DMS79 treated with DMSO at 0.1 percent for 48 hours (cell line): ENCODE measurements around the gene SF3B5.
"Not testable (repeated sequence)": the region's sequence is repeated elsewhere in the genome, so short reads cannot be mapped to it uniquely, and the experiment has no call there.

ENCODE experiments used
- DNase-seq: peaks from one replicate; lab custom pipeline; 2025; lab: John Stamatoyannopoulos, UW

The SF3B5 gene

DNA sequence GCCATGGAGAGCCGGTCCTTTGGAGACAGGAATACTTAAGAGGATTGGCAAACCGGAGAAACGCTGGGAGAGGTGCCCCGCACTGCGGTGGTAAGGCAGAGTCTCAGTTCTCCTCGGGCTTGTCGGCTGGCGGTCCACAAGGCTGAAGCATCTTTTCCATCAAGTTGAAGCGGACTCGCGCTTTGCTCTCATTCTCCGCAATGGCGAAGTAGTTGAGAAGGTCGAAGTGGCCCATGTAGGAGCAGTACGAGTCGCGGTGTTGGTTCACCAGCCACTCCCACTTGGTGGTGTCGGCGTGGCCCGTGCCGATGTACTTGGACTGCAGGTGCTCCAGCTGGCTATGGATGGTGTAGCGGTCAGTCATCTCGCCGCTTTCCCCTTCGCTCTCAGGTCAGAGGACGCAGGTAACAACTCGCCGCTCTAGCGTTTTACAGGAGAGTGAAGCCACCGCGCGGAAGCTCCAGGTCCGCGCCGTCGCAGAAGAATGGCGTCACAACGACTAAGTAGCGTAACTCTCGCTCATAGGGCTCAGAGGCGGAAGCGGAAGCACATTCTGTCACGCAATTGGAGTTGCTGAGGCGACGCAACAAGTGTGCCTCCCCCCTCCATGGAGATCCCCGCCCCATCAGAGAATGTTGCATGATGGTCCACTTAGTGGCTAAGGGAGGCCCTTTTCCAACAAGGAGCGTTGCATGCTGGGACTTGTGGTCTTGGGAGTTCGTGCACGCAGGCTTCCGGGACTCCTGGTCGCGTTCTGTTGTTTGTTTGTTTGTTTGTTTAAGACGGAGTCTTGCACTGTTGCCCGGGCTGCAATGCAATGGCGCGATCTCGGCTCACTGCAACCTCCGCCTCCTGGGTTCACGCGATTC is at the start of gene SF3B5:
SF3B5 (minus strand) TSS at position 440 of the 869 bp plus-strand sequence; CDS start at position 364, 76 bp downstream.
- DNase-seq: peak; percentile 96

DNA sequence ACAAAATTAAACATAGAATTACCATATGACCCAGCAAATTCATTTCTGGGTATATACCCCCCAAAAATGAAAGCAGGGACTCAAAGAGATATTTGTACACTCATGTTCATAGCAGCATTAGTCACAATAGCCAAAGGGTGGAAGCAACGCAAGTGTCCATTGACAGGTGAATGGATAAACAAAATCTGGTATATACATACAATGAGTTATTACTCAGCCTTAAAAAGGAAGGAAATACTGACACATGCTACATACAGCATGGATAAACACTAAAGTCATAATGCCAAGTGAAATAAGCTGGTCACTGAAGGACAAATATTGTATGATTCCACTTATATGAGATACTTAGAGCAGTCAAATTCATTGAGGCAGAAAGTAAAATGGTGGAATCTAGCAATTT is 49.6 kb upstream of the SF3B5 start:
- no peak for DNase-seq

DNA sequence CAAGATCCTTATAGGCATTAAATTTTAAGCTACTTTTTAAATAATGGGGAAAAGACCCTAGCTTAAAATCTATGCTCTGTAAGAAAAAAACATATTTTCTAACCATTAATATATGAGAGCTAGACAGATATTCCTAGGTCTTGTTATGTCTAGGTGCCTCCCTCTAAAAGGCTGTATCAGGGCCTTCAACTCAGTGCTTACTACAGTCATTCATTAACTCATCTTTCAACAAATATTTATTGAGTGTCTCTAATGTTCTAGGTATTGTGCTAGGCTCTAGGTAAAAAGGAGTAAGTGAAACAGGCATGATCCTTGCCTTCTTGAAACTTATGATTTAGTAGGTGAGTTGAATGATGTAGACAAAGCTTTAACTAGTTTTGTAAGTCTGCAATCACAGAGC is 48.5 kb upstream of the SF3B5 start:
- no peak for DNase-seq

DNA sequence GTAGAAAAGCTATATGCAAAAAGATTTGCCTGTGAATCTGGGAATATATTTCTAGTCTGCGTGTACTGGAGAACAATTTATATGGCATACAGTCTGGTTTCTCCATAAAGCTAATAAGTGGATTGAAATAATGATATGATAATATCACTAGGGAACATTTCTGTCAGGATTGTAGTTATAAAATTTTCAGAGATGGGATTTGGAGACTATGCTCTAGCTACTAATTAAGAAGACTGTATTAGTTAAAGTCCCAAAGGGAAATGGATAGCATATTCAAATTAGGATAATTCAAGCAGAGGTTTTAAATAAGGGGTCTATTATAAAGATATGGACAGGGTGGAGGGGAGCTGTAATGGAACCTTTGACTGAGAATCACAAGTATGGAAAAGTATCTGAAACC is 47.7 kb upstream of the SF3B5 start:
- DNase-seq: no peak

DNA sequence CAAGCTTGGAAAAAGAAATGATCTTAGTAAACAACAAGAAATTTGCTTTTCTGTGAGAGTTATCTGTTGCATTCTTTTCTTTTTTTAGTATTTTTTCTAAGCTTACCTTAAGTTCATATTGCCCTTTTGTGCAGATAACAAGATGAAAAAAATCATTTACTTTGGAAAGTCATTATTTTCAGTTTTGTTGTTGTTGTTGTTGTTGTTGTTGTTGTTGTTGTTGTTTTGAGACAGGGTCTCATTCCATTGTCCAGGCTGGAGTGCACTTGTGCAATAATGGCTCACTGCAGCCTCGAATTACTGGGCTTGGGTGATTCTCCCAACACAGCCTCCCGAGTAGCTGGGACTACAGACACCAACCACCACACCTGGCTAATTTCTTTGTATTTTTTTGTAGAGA is 46.1 kb upstream of the SF3B5 start:
- DNase-seq: no peak

DNA sequence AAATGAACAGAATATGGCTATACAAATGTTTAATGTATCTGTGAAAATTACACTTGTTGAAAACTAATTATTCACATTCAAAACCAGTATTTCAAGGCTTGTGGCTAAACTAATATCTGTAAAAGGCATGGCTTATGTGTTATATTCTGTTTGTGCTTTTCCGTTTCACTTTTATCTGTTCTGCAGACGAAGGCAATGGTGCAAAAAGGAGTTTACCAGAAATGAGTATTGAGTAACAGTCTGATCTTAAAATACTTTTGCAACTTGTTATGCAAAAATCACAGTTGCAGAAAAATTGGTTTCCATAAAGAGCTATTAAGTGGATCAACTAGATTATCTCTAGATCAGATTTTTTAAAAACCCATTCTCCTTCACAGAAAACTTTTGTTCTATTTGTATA is 45.5 kb upstream of the SF3B5 start:
- DNase-seq: no peak

DNA sequence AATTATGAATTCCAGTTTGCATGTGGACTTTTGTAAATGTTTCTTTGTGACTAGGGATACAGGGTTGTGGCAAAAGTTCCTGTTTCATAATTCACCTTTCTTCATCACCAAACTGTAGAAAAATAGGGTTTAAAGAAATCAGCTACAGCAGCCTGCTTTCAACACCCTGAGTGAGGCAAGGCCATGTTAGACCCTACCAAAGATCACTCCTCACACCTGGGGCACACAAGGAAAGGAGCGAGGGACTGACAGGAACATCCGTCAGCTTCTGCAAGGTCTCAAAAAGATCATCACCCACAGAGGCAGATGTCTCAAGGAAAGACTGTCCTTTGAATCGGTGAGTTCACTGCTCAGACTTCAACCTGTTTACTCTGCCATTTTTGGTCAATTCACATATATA is 44.4 kb upstream of the SF3B5 start:
- DNase-seq: no peak

DNA sequence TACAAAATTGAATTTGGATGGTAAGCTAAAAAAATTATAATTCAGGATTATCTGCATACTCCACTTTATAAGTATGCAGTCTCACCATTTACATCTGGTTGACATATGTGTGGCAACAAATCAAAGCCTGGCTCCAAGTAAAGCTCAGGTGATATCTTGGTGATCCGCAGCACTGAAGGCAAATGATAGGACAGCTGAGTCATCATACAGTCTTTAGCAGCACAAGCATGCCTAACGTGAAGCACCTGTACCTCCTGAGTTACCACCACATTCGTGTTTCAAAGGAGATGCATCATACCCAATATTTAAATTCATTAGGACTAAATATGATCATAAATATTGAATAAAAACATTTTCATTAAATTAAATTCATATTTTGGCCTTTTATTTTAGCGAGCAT is 43.2 kb upstream of the SF3B5 start:
- DNase-seq: no peak

DNA sequence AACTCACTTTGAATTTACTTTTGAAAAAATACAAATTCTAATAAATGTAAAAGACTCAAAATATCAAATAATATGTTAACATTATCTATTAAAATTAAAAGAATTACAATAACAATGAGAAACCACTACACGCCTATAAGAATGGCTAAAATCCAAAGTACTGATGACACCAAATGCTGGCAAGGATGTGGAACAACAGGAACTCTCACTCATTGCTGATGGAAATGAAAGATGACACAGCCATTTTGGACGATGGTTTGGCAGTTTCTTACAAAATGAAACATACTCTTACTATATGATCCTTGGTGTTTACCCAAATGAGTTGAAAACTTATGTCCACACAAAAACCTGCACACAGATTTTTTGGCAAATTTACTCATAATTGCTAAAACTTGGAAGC is 39.4 kb upstream of the SF3B5 start:
- no peak for DNase-seq

DNA sequence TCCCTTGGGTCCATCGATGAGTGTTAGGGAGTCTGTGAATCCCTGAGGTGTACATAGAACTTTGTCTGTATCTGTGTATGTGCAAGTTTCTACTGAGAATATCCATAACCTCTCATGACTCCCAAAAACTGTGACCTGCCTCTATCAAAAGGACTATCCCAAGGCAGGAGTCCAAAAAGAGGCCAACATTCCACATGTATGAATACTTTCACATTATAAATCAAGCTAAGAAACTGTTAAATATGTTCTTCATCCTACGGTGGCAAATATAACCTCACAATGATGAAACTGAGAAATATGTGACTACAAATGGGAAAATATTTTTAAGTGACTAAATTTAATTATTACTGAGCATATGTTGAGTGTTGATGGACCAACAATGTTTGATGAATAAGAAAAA is 38.8 kb upstream of the SF3B5 start:
- no peak for DNase-seq

DNA sequence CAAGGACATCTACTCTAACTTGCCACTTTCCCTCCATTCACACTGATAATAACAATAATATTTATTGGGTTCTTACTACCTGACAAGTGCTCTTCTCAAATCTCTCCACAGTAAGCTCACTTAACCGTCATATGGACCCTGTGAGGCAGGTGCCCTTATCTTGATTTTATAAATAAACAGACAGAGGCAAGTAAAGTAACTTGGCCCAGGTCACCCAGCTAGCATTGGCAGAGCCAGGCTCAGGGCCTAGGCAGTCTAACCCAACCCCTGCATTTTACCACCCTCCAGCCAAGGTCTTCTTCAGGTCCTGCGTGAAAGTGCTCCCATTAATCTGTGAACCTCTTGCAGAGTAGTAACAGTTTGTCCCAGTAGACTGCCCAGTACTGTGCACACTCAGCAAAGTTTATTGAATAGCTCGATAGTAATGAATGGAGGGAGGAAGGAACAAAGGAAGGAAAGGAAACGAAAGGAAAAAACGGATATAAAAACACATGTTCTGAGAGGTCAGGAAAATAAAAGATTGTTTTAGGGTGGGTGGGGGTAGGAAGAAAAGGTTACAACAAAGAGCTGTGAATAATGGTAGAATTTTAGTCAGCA is 38.0 kb upstream of the SF3B5 start:
- DNase-seq: peak; percentile 56

DNA sequence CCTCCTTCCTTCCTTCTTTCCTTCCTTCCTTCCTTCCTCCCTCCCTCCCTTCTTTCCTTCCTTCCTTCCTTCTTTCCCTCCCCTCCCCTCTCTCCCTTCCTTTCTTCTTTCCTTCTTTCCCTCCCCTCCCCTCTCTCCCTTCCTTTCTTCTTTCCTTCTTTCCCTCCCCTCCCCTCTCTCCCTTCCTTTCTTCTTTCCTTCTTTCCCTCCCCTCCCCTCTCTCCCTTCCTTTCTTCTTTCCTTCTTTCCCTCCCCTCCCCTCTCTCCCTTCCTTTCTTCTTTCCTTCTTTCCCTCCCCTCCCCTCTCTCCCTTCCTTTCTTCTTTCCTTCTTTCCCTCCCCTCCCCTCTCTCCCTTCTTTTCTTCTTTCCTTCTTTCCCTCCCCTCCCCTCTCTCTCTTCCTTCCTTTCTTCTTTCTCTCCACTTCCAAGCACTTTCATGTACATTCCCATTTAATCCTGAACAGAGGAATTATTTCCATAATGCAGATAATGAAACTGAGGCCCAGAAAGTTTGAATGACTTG is 36.9 kb upstream of the SF3B5 start:
- DNase-seq: not testable (repeated sequence)

DNA sequence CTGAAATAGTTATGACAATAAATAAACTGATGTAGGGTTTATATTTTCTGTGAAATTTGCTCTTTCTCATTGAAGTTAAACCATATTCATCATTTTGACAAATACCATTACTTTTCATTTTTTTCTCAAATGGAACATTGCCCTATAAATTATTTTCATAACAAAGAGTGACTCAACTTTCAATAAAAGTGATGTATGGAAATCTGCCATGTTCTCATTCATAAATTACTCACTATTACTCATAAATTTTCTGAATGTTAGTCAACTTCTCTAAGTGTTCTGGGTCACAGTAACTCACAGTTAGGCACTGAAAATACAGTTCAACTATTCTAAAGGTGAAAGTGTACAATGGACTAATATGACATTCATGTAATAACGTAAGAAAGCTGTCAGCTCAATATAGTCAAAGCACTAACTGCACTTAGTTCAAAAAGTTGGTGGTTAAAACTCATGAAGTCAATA is 35.9 kb upstream of the SF3B5 start:
- no peak for DNase-seq

DNA sequence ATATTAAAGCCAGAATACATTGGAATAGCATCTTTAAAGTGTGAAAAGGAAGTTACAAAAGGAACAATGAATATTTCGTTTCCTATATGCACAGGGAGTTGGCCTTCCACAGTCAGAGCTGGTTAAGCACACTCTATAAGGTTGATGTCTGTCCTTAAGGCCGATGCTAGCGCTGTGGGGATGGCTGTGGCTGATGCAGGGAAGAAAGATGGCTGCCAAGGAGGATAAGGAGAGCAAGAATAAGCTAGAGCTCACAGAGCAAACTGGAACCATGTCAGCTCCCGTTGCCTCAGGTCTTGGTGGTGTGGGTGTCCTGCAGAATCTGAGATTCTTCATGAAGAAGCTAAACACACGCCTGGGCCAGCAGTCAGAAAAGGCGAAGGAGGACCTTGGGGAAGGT is 34.1 kb upstream of the SF3B5 start:
- DNase-seq: no peak

DNA sequence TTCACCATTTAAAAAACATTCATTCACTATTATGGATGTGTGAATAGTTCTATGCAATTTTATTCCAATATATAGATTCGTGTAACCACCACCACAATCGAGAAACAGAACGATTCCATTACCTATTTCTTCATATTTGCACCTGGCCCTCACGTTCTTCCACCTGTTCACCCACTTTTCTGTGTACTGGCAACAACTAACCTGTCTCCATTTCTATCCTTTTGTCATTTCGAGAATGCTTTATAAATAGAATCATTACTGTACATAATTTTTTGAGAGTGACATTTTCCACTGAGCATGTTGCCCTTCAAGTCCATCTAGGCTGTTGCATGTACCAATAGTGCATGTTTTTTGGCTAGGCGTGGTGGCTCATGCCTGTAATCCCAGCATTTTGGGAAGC is 31.7 kb upstream of the SF3B5 start:
- no peak for DNase-seq

DNA sequence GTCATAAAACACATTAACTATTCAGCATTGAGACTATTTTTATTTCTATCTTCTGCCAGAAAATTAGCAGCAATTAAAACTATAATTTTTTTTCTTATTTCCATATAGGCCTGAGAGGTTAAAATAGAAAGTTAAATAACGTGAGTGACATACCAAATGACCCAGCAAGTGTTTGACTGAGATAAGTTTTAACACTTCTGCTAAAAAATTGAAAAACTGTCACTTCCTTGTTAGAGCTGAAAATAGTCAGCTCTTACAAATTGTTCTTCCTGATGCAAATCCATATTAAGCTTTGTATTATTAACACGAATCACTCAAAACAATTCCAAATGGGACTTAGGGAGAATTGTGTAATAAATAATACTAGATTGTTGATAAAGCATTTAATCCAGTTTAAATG is 28.5 kb upstream of the SF3B5 start:
- no peak for DNase-seq

DNA sequence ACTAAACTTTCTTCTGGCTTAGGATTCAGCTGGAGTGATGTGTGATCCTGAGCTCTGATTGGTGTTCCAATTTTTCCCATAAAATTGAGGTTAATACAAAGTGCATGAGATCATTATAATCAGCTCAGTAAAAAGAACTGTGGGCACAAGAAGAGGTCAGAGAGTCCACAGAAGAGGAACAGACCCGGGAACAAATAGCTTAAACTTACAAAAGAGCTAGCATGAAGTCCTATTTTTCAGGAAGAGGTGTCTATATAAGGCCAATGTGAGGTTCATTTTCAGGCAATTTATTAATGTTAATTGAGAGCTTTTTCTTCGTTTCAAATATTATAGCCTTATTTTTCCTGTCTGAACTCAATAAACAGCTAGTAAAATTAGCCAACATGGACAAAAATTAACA is 28.0 kb upstream of the SF3B5 start:
- no peak for DNase-seq

DNA sequence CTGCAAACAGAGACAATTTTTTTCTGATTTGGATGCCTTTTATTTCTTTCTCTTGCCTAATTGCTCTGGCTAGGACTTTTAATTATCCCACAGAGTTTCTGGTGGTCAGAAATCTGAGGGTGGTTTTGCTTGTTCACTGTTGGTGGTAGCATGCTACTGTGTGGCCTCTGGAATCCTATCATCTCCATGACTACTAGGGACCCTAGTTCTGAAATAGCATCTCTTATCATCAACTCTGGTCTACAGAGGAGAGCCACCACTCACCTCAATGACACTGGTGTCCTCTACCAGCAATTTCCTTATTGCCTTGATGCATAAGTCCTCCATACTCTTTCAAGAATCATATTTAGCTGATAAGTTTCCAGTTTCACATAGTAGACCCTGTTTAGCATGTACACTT is 27.5 kb upstream of the SF3B5 start:
- DNase-seq: no peak

DNA sequence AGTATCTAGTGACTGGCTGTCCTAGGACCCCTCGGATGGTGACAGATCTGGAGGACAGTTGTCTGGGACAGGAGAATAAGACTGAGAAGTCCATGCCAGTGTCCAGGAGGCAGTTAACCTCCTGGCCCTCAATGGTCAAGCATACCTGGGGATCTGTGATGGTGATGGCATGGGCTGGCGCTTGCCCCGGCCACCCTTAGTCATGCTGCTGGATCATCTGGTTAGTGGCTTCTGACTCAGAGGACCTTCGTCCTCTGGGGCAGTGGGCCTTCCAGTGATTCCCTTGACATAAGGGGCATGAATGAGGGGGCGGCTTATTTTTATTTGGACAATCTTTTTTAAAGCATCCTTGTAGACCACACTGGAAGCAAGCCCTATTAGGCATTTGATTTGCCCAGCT is 24.0 kb upstream of the SF3B5 start:
- DNase-seq: no peak

DNA sequence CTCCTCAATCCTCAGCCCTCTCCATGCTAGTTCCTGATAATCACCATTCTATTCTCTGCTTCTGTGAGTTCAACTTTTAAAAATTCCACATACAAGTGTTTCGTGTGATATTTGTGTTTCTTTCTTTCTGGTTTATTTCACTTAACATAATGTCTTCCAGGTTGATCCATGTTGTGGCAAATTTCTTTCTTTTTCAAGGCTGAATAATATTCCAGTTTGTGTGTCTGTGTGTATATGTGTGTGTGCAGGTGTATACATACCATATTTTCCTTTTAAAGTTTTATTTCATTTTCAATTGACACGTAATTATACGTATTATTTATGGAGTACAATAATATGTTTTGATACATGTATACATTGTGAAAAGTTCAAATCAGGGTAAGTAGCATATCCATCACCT is 19.8 kb upstream of the SF3B5 start:
- DNase-seq: no peak

DNA sequence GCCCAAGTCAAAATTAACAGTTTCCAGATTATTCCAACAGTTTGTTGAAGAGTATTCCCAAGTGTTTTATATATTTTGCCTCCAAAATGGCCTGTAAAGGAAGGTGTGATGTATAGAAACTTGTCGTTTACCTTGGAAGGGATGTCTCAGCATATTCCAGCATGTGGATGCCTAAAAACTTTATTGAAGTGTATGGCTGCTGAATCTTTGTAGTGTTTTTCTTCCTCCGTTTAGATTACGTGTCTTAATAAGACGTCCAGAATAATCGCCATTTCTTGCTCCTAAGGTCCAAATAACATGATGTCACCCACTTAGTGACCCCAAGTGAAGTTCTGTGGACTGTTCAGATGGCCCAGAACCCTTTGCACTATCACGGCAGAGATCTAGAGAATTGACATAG is 18.0 kb upstream of the SF3B5 start:
- no peak for DNase-seq

DNA sequence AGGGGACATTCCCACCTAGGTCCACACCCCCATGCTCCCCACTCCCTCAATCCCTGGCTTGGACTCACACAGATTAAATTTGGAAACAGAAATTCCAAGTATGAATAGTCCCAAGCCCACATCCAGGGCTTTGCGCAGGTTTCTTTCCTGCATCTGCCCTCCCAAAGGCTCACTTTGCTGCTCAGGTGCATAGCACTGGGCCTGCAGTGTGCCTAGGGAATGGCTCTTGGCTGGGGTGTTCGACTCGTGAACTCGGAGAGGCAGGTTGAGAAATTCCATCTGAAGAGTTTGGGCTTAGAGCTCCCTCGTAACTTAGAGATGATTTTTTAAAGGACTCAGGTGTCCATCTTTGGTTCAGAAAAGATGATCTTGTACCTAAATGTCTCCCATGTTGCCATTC is 14.8 kb upstream of the SF3B5 start:
- no peak for DNase-seq

DNA sequence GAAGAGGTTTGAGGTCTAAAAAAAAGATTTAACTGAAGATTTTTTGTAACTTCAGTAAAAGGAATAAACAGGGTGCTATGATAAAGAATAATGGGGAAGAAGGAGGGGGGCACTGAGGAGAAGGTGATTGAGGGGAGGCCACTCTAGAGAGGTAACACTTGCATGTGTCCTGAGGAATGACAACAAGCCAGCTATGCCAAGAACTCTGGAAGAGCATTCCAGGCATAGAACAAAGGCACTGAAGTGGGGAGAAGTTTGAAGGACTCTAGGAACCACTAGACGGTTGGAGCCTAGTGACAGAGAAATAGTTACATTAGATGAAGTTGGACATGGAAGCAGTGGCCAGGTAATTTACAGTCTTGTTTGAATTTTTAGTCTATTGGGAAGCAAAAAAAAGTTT is 10.8 kb upstream of the SF3B5 start:
- no peak for DNase-seq
